DND-41 (cell line): ENCODE data around the gene MXD4.

Experiments used
- CTCF ChIP-seq: IDR thresholded peaks from 2 replicates; pipeline ENCODE4 v1.5.1; 2012; ENCODE audit warnings: borderline replicate concordance, low read length, moderate library complexity, mild to moderate bottlenecking; ENCODE audit not compliant: poor library complexity, severe bottlenecking; ENCODE audit errors: extremely low read depth
- EZH2 ChIP-seq: IDR thresholded peaks from 3 replicates; pipeline ENCODE4 v1.6.1; 2012; ENCODE audit warnings: borderline replicate concordance, low read depth, mild to moderate bottlenecking, moderate library complexity, low read length, inconsistent platforms; ENCODE audit not compliant: severe bottlenecking

GRCh38 chr4:2287594-2287915 is 25.6 kb upstream of the MXD4 start:
- TF ChIP-seq CTCF (no peak), EZH2 (no peak)
